T-helper 17 cell (primary cell): ENCODE results near the gene PARD3. TPM values are rescaled to one million over a fixed set of nuclear protein-coding genes. Genes with fewer than 3 reads are reported as not detected.
"Not testable (repeated sequence)": the region's sequence is repeated elsewhere in the genome, so short reads cannot be mapped to it uniquely, and the experiment has no call there.

Experiments
- ATAC-seq: fragments of 150-1000 bp; cut with Tn5 transposase; 2 replicates; pipeline ENCODE4 v1.10.0; 2021; ENCODE audit warnings: mild to moderate bottlenecking, moderate library complexity
- DNase-seq, 3 donors: peaks; one replicate each; pipeline versions ENCODE4 v3.0.0 to v3.0.0-alpha.2; 2020 to 2021
- H3K9me3 ChIP-seq: one replicate; pipeline ENCODE4 v1.7.0; 2013; ENCODE audit warnings: low read length, mild to moderate bottlenecking; ENCODE audit not compliant: control insufficient read depth, poor library complexity, severe bottlenecking
- H3K27ac Mint-ChIP-seq: one replicate; pipeline ENCODE4 v1.8.0; 2022; ENCODE audit warnings: mild to moderate bottlenecking, moderate library complexity, mixed read lengths
- H3K27me3 Mint-ChIP-seq: one replicate; pipeline ENCODE4 v1.8.0; 2022; ENCODE audit warnings: mixed read lengths
- H3K36me3 Mint-ChIP-seq: one replicate; pipeline ENCODE4 v1.8.0; 2022; ENCODE audit warnings: low read depth, mixed read lengths
- H3K4me1 Mint-ChIP-seq: one replicate; pipeline ENCODE4 v1.8.0; 2022; ENCODE audit warnings: mild to moderate bottlenecking, mixed read lengths
- H3K4me3 Mint-ChIP-seq: one replicate; pipeline ENCODE4 v1.8.0; 2022; ENCODE audit warnings: mild to moderate bottlenecking, moderate library complexity, mixed read lengths
- total RNA-seq, 4 donors: library from RNA in 2 of 4; stranded (reverse) in 2 of 4; gene quantifications; one replicate each; pipeline ENCODE4 v1.2.3 and lab custom pipeline; 2022 to 2026

The PARD3 gene
- total RNA-seq, 2 donors from 2014 or later = 0.32 to 8.2 TPM

DNA sequence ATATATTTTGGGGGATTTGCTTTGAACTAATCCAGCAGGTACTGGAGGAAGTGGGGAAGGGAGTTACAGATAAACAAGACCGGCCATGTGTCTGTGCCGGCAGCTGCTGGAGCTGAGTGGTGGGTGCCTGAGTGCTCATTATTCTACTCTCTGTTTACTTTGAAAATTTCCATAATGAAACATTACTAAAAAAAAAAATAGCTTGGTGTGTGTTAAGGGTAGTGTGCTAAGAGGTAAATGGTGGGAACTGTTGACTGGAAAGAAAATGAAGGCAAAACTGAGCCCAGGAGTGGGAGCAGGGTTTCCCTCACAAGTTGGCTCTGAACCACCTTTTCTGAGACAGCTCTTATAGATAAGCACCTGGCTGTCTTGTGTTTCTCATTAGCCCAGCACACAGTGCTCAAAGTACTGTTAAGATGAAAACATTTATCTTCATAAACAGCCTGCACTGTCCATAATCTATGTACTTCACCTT, 50.6 kb downstream of the PARD3 start:
- H3K9me3 ChIP-seq = no peaks in the 10 kb centered on the region
- H3K4me1 Mint-ChIP-seq = no peaks in the 10 kb centered on the region
- ATAC-seq (no peak), DNase-seq (no peak)
- no peaks in the 10 kb centered on the region for H3K36me3 Mint-ChIP-seq
- peaks cover 42% of the 10 kb centered on the region for H3K27me3 Mint-ChIP-seq
- no peak overlapping the region for H3K27ac Mint-ChIP-seq
- no peak overlapping the region for H3K4me3 Mint-ChIP-seq

DNA sequence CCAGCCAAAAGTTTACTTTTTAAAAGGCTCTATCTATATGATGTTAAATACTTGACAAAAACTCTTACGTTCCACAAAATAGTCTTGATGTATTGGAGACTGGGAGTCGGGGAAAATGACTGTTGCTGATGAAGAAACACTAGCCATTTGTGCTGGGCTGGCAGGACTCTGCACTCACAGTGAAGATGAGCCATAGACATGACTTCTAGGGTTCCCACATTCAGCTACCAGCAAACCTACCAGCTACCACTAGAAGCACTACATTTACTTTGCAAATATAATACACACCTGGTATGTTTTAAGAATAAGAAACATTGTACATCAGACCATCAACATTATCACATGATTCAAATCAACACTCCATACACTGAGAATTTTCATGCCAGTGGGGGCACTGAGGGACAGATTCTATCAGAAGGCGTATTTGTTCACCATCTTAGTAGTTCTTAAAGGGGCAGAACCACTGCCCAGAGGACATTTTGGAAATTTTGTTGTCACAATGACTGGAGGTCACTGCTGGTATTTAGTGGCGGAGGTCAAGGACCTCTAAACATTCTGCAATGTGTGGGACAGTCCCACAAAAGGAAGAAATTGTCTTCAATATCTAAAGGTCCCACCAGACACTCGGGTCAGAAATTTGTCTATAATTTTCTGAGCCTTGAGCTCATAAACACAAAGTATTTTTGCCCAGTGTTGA, 52.3 kb downstream of the PARD3 start:
- Mint-ChIP-seq H3K4me1 (no peaks in the 10 kb centered on the region), H3K36me3 (no peaks in the 10 kb centered on the region), H3K27ac (no peak overlapping the region), H3K4me3 (no peak overlapping the region), H3K27me3 (peaks cover 41% of the 10 kb centered on the region)
- ATAC-seq (no peak), DNase-seq (no peak)
- no peaks in the 10 kb centered on the region for H3K9me3 ChIP-seq

DNA sequence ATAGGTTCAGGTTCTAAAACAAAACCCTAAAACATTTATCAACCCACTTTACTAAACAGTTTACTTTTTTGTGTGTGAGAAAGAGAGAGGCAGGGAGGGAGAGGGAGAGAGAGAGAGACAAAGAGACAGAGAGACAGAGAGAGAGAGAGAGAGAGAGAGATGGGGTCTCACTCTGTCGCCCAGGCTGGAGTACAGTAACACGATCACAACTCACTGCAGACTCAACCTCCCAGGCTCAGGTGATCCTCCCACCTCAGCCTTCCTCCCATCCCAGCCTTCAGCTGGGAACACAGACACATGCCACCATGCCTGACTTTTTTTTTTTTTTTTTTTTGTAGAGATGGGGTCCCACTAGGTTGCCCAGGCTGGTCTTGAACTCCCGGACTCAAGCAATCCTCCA, 52.9 kb downstream of the PARD3 start:
- H3K4me3 Mint-ChIP-seq = no peak overlapping the region
- no peaks in the 10 kb centered on the region for H3K36me3 Mint-ChIP-seq
- peaks cover 41% of the 10 kb centered on the region for H3K27me3 Mint-ChIP-seq
- ATAC-seq = no peak
- H3K27ac Mint-ChIP-seq = no peak overlapping the region
- DNase-seq = no peak
- H3K4me1 Mint-ChIP-seq = no peaks in the 10 kb centered on the region
- no peaks in the 10 kb centered on the region for H3K9me3 ChIP-seq

DNA sequence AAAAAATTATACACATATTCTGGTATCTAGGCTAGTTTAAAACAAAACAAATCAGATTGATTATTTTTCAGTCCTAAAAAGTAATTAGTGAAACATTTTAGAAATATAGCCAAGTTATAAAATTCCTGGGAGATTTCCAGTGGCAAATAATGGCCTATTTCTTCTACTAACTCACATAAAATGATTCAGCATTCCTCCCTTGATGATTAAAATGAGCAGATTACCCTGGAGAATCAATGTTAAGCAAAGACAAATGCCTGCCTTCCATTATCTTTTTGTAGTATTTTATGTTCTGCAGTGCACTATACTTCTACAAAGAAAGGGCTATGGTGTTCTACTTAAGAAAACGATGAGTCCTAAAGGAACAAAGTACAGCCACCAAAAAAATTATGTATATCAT, 53.6 kb downstream of the PARD3 start:
- Mint-ChIP-seq H3K4me1 (no peaks in the 10 kb centered on the region), H3K4me3 (no peak overlapping the region), H3K27ac (no peak overlapping the region), H3K36me3 (no peaks in the 10 kb centered on the region), H3K27me3 (peaks cover 41% of the 10 kb centered on the region)
- no peak for ATAC-seq
- H3K9me3 ChIP-seq = no peaks in the 10 kb centered on the region
- no peak for DNase-seq

DNA sequence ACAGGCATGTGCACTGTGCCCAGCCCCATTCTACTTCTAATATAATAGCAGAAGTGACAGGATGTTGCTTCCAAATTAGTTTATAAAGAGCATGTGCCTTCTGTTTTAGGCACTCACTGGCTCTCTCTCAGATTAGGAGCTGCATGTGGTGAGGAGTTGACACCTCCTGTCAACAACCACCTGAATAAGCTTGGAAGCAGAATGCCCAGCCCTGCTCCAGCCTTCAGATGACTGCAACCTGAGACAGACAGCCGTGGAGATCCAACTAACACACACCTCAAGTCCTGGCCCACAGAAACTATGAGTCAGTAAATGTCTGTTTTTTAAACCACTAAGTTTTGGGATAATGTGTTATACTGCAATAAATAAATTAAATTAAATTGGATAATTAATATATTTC, 54.5 kb downstream of the PARD3 start:
- ATAC-seq (no peak), DNase-seq (no peak)
- no peak overlapping the region for H3K27ac Mint-ChIP-seq
- no peaks in the 10 kb centered on the region for H3K9me3 ChIP-seq
- peaks cover 41% of the 10 kb centered on the region for H3K27me3 Mint-ChIP-seq
- H3K4me3 Mint-ChIP-seq = no peak overlapping the region
- no peaks in the 10 kb centered on the region for H3K36me3 Mint-ChIP-seq
- no peaks in the 10 kb centered on the region for H3K4me1 Mint-ChIP-seq

DNA sequence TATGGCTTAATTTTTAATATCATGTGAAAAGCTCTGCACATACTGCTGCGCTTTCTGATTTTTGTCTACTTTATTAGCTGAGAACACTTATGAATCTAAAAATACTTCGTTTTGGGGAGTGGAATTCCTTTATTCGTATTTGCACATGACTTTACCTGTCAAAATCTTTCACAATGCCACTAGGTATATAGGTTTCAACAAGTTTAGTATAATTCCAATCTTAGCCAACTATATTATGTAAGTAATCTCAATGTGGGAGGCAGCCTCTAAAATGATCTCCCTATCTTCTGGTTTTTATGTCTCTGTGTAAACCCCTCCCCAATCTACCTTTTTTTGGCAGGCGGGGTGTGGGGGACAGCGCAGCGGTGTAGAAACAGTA, 55.3 kb downstream of the PARD3 start:
- H3K9me3 ChIP-seq = no peaks in the 10 kb centered on the region
- Mint-ChIP-seq H3K27ac (no peak overlapping the region), H3K36me3 (no peaks in the 10 kb centered on the region), H3K4me3 (no peak overlapping the region), H3K27me3 (peaks cover 34% of the 10 kb centered on the region), H3K4me1 (no peaks in the 10 kb centered on the region)
- no peak for ATAC-seq
- DNase-seq = no peak

DNA sequence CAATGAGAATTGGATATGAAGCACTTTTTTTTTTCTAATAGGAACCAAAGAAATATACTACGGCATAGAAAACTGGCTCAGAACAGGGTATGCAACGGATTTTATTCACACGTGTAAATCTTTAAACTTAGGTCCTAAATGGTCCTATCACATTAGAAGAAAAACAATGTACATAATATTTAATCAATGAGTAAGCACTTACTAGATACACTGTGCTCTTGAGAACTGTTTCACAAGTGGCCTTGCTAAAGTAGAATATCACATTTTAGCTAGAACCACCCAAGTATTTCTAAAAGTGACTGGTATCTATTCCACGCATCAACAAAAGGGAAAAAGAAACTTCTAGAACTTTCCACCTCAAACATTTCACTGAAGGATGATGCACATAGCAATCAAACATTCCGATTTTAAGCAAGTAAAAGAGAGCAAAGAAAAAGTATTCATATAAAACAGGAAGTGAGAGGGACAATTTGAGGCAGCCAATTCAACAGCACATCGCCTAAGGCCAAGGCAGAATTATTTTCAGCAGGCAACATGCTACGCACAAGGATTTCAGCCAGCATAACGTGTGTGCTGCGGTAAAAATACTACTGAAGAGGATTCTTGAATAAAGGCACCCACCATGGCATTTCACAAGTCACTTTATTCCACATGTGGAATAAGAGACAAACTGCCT, 55.8 kb downstream of the PARD3 start:
- Mint-ChIP-seq H3K4me1 (no peaks in the 10 kb centered on the region), H3K36me3 (no peaks in the 10 kb centered on the region), H3K4me3 (no peak overlapping the region), H3K27me3 (peaks cover 29% of the 10 kb centered on the region), H3K27ac (no peak overlapping the region)
- DNase-seq = no peak
- ATAC-seq = no peak
- H3K9me3 ChIP-seq = no peaks in the 10 kb centered on the region

DNA sequence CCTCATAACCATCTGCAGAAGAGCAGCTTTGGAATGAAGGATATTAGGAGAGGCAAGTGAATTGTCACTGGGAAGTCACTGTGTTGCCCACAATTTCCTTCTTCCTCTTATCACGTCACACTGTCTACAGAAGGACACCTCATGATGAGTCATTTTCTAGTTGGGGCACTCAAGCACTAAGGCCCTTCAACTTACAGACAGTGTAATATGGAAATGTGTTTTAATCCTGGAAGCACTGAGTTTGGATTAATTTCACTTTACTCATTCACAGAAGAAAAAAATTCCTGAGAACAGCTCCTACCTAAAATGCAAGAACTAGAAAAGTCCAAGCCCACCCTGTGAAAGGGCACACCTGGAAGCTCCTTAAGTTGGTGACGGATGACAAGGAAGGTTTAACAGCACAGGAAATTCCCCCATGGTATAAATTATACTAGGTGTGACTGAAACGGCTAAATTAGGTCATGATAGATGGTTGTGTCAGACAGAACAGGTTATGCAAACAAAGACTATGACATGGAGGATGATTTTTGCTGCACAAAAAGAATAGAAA, 56.6 kb downstream of the PARD3 start:
- H3K27me3 Mint-ChIP-seq = peaks cover 29% of the 10 kb centered on the region
- no peak overlapping the region for H3K4me3 Mint-ChIP-seq
- no peak for ATAC-seq
- no peak overlapping the region for H3K27ac Mint-ChIP-seq
- H3K9me3 ChIP-seq = no peaks in the 10 kb centered on the region
- H3K4me1 Mint-ChIP-seq = no peaks in the 10 kb centered on the region
- H3K36me3 Mint-ChIP-seq = no peaks in the 10 kb centered on the region
- DNase-seq = no peak

DNA sequence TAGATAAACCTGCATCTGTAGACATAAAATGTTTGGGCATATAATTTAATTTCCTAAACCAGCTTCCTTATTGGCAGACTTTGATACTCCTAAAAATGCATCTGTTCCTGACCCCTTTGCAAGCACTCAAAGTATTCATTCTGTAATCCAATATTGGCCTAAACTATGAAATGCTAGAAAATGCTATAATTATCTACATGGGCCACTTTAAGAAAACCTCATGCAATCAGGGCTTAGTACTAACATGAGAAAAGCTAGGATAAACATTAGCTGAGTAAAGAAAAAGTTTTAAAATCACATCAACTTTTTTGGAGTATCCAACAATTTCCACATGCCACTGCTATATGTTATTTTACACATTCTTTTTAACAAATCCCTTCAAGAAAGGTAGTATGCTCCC, 57.2 kb downstream of the PARD3 start:
- Mint-ChIP-seq H3K36me3 (no peaks in the 10 kb centered on the region), H3K4me1 (no peaks in the 10 kb centered on the region), H3K4me3 (no peak overlapping the region), H3K27ac (no peak overlapping the region), H3K27me3 (peaks cover 31% of the 10 kb centered on the region)
- ATAC-seq (no peak), DNase-seq (no peak)
- H3K9me3 ChIP-seq = no peaks in the 10 kb centered on the region

DNA sequence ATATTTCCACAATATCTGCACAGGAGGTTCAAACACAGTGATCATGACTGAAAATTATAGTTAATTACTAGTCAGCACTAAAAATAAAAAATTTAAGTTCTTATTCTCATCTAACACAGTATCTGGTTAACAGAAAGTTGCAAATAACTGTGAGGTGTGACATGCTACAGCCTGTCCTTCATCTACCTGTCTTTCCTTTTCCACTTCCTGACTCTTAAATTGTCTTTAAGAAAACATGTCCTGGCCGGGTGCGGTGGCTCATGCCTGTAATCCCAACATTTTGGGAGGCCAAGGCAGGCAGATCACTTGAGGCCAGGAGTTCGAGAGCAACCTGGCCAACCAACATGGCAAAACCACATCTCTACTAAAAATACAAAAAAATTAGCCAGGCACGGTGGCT, 57.9 kb downstream of the PARD3 start:
- peaks cover 28% of the 10 kb centered on the region for H3K27me3 Mint-ChIP-seq
- H3K4me3 Mint-ChIP-seq, H3K27ac Mint-ChIP-seq, H3K9me3 ChIP-seq, DNase-seq, ATAC-seq, H3K36me3 Mint-ChIP-seq, H3K4me1 Mint-ChIP-seq: not testable (repeated sequence)

DNA sequence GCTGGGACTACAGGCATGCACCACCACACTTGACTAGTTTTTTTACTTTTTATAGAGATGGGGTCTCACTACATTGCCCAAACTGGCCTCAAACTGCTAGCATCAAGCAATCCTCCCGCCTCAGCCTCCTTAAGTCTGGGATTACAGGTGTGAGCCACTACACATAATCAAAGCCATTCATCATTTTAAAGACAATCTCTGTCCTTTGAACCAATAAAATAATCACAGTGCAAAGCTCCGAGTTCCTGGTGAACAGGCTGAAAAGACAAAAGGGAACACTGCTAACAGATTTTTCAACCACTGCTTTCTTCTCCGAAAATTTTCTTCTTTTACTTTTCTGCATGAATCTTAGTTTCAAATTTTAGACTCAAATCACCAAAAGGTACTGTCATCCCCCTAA, 58.5 kb downstream of the PARD3 start:
- ATAC-seq = no peak
- no peaks in the 10 kb centered on the region for H3K36me3 Mint-ChIP-seq

DNA sequence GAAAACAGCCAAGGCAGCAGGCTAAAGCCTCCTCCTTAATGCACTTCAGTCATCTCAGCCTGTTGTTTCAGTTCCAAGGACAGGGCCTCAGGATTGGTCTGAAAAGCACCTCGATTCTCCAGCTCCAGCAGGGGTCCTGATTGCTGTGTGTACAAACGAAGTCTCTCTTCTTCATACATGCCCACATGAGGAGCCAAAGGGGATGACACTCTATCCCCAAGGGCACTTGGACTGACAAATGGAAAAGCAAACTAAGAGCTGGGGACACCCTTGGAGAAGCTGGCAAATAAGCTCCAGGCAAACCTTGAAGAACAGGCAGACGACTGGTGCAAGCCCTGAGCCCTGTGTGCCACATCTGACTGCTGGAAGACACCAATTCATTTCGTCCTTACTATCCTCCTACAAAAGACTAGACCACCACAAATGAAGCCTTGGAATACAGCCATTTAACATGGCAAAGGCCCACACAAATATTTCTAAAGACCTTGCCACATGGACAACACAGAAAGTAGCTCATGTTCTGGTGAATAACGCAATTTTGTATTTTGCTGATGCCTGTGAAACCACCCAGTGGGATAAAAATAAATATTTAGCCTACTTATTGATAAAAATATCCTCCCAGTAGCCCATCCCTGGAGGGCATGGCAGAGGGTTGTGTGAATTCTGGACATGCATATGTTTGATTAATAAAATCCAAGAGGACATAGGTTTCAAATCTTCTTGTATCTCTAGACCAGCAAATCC, 61.9 kb downstream of the PARD3 start:
- H3K36me3 Mint-ChIP-seq = no peaks in the 10 kb centered on the region
- H3K27me3 Mint-ChIP-seq = peaks cover 23% of the 10 kb centered on the region
- no peak for DNase-seq
- H3K27ac Mint-ChIP-seq = no peak overlapping the region
- no peak for ATAC-seq
- no peaks in the 10 kb centered on the region for H3K9me3 ChIP-seq
- H3K4me3 Mint-ChIP-seq = no peak overlapping the region
- H3K4me1 Mint-ChIP-seq = no peaks in the 10 kb centered on the region

More for the DNA sequence above, 58.5 kb downstream of the PARD3 start:
- no peak overlapping the region for H3K27ac Mint-ChIP-seq
- H3K4me1 Mint-ChIP-seq = no peaks in the 10 kb centered on the region
- H3K27me3 Mint-ChIP-seq = peaks cover 28% of the 10 kb centered on the region
- DNase-seq = no peak
- no peak overlapping the region for H3K4me3 Mint-ChIP-seq
- no peaks in the 10 kb centered on the region for H3K9me3 ChIP-seq

DNA sequence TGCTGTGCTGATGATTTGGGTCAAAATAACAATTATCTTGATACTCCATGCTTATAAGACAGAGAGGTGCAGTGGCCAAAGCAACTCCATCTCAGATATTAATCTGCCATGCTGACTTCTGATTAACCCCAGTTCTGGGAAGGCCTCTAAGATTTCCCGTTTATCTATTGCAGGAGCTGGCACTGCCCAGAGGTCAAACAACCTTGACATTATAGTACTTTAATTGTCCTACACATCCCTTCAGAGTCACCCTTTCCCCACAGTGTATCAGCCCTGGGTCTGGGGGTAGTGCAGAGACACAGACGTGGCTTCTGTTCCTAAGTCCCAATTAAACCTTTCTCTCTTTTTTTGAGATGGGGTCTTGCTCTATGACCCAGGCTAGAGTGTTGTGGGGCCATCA, 63.8 kb downstream of the PARD3 start:
- no peaks in the 10 kb centered on the region for H3K9me3 ChIP-seq
- no peaks in the 10 kb centered on the region for H3K36me3 Mint-ChIP-seq
- H3K27me3 Mint-ChIP-seq = peaks cover 25% of the 10 kb centered on the region
- no peak overlapping the region for H3K4me3 Mint-ChIP-seq
- no peak for ATAC-seq
- DNase-seq = no peak
- H3K4me1 Mint-ChIP-seq = no peaks in the 10 kb centered on the region
- H3K27ac Mint-ChIP-seq = no peak overlapping the region
